NCI-H774 (cell line): ENCODE data around the gene ZNF366.
"Not testable (repeated sequence)": the region's sequence is repeated elsewhere in the genome, so short reads cannot be mapped to it uniquely, and the experiment has no call there.

Experiments
- DNase-seq: peaks from one replicate; lab custom pipeline; 2025; lab: John Stamatoyannopoulos, UW

The ZNF366 gene

GRCh38 chr5:72438141-72438540 lies 69.1 kb downstream of the ZNF366 start:
- DNase-seq, result no peak

- DNase-seq, result no peak
Measured at GRCh38 chr5:72436796-72437471, 70.3 kb downstream of the ZNF366 start.

DNA sequence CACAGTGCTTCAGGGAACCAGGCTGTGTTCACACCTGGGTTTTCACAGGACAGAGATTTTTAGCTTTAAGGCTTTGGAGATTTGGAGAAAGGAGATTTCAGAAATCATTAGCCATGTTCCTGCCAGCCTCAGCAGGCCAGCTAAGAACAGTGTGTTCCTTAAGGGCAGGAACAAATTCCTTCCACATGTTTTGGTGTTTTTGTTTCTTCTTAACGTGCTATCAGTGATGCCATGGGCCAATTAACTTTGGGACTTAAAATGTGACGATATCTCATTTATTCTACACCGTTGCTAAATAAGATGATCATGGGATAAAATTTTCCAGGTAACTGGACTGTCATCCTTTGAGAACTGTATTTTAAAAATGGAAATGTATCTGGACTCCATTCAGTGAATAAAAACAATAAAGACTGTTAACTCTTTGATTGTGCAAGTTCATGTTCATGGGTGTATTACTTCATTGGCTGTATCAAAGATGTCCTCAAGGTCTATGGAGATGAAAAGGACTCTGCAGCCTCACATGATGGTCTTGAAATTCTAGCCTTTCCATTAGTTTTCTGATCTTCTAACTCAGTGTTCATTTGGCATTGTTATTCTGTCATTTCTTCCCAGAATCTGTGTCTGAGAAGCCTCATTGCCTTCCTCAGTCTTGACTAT lies 72.3 kb downstream of the ZNF366 start:
- DNase-seq, result no peak

- DNase-seq, result no peak
Measured at GRCh38 chr5:72434056-72434780, 73.0 kb downstream of the ZNF366 start.

- DNase-seq, result no peak
Measured at GRCh38 chr5:72433522-72433921, 73.7 kb downstream of the ZNF366 start.

- DNase-seq, result no peak
Measured at GRCh38 chr5:72428669-72429068, 78.5 kb downstream of the ZNF366 start.

- no peak for DNase-seq
Measured at GRCh38 chr5:72427488-72428437, 79.4 kb downstream of the ZNF366 start.

GRCh38 chr5:72427016-72427415 lies 80.2 kb downstream of the ZNF366 start:
- DNase-seq, result no peak

DNA sequence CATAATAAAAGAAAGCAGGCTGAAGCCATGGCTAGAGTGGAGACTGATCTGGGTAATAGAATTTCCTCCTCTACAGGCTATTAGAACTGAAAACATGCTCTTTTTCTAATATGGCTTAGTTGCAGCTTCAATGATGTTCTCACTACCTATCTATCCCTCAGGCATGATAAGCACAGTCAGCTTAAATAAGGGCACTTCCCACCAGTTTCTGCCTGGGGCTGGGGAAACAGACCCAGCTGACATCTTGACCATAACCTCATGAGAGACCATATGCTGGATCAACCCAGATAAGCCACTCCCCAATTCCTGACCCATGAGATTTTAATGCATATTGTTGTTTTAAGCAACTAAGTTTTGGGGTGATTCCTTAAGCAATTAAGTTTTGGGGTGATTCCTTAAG lies 81.2 kb downstream of the ZNF366 start:
- no peak for DNase-seq

- DNase-seq, result no peak
Measured at GRCh38 chr5:72418271-72418670, 88.9 kb downstream of the ZNF366 start.

GRCh38 chr5:72417333-72418062 lies 89.7 kb downstream of the ZNF366 start:
- DNase-seq, result no peak

DNA sequence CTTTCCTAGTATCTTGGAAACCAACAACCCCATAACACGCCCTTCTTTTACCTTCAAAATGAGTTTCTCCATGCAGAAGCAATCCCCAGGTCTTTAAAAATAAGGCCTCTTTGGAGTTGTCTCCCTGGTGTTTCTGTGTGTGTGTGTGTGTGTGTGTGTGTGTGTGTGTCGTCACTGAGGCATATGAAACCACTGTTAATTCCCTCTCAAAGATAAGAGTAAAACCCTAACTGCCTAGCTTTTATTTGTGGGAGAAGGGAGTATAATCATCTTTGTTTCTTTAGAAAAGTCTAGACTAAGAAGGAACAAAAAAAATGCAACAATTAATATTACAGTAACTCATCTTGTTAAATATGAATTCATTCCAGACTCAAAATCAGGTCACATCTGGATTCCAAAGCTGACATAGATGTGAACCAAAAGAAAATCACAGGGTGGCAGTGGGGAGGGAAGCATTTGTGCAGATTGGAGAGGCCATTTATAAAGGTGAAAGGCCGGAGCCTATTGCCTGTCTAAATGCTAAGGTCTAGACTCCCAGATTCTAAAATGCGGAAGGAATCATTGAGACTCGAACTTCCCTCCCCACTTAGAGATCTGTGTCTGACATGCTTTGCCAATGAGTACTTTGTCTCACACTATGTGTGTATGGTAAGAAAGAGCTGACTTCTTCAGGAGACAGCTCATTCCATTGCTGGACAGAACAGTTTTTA lies 91.4 kb downstream of the ZNF366 start:
- DNase-seq, result no peak

DNA sequence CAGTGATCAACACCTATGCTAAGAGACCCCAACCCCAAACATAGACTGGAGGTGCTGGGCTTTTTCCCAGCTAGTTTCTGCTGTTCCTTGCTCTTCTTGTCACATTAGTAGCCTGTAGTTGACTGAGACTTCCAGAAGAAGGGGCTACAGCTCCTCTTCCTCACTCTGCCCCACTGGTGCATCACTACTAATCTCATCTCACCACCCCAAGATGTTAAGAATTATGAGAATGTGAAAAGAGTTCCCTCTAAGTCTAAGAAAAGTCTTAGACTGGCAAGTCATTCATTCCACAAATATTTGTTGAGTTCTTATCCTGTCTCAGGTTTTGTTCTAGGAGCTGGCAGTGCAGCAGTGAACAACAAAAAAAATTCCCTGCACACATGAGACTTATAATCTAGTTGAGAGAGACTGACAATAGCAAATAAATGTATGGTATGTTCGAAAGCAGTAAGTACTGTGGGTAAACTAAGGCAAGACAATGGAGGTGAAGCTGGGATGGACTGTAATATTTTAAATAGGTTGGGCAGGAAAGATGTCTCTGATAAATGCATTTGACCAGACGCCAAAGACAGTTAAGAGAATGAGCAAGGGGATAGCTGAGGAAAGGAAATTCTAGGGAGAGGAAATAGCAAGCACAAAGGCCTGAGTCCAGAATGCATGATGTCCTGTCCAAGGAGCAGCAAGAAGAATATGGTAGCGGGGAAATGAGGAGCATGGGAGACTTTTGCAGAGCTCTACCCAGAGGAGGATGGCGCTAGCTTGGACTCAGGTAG lies 94.7 kb downstream of the ZNF366 start:
- DNase-seq, result no peak

DNA sequence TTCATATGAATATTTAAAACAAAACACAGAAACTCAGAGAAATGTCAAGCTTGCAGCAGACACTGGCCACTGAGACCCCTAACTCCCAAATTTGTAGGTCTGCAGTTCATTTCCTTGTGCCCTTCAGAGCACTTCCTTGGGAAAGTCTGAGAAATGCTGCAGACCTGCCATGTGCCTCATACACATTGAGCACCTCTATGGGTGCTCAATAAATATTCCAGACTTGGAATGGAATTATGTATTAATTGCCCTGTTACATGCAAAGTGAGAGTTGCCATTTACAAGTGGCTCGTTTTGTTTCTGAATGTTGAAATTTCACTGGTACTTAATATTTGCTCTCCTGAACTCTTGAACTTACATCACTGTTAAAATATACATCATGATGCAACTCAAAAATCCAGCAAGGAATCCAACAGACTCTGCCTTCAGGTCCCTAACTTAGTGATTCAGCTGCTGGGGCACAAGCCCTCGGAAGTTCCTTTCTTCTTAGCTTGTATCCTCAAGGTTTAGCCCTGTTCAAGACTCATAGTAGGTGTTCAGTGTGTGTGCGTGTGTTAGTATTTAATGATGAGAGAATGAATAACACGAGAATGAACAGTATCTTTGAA lies 96.4 kb downstream of the ZNF366 start:
- no peak for DNase-seq

GRCh38 chr5:72408603-72409002 lies 98.6 kb downstream of the ZNF366 start:
- DNase-seq, result no peak

GRCh38 chr5:72408127-72408526 lies 99.1 kb downstream of the ZNF366 start:
- no peak for DNase-seq

GRCh38 chr5:72407541-72407940 lies 99.7 kb downstream of the ZNF366 start:
- DNase-seq, result no peak

DNA sequence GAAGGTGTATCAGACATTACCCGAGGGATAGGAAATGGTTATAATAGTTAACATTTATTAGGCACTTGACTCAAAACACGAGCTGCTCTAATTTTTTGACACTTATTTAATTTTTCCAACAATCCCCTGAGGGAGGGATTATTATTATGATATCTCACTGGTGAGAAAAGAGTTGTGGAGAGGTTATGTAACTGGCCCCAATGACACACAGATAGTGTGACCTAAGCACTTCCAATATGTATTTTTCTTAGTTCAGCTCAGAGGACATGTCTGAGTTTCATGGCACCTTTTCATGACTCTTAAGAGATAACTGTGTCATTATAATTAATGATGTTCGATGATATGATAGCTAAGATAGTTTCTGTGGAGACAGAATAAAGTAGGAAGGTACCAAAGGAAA lies 100.1 kb downstream of the ZNF366 start:
- no peak for DNase-seq

- not testable (repeated sequence) for DNase-seq
Measured at GRCh38 chr5:72404771-72405170, 102.4 kb downstream of the ZNF366 start.
